Activated B cell treated with CpG ODN at 0.5 μM for 24 hours (primary cell): ENCODE measurements around the gene SOCS3. TPM values are rescaled to one million over a fixed set of nuclear protein-coding genes. Genes with fewer than 3 reads are reported as not detected.
A peak's percentile ranks its signal among the peaks of the same experiment; 100 is the strongest.

ENCODE experiments used
- ATAC-seq: fragments of 200-7000 bp; cut with Tn5 transposase; one replicate; pipeline ENCODE4 v1.10.0; 2021; ENCODE audit warnings: low read depth, mild to moderate bottlenecking, moderate library complexity
- CTCF ChIA-PET: fragments of 350-600 bp; sonication (Branson Sonifier 250); formaldehyde crosslinking; loops from one replicate; lab custom pipeline; 2021; ENCODE audit warnings: antibody characterized with exemption; lab: Charles Lee
- POLR2A ChIA-PET: fragments of 350-600 bp; sonication (Branson Sonifier 250); formaldehyde crosslinking; loops from one replicate; lab custom pipeline; 2021; ENCODE audit warnings: antibody characterized with exemption; lab: Charles Lee
- DNase-seq: peaks from one replicate; pipeline ENCODE4 v3.0.0; 2022
- H3K27ac Mint-ChIP-seq: one replicate; pipeline ENCODE4 v1.8.0; 2020; ENCODE audit warnings: mixed read lengths
- H3K27me3 Mint-ChIP-seq: one replicate; pipeline ENCODE4 v1.8.0; 2021; ENCODE audit warnings: mixed read lengths
- H3K36me3 Mint-ChIP-seq: one replicate; pipeline ENCODE4 v1.8.0; 2021; ENCODE audit warnings: low read depth, mixed read lengths
- H3K4me1 Mint-ChIP-seq: one replicate; pipeline ENCODE4 v1.8.0; 2021; ENCODE audit warnings: mixed read lengths
- H3K4me3 Mint-ChIP-seq: one replicate; pipeline ENCODE4 v1.8.0; 2020; ENCODE audit warnings: mild to moderate bottlenecking, mixed read lengths
- H3K9me3 Mint-ChIP-seq: one replicate; pipeline ENCODE4 v1.8.0; 2020; ENCODE audit warnings: mixed read lengths
- intact Hi-C: fragments of 100-400 bp; cut with micrococcal nuclease; formaldehyde crosslinking; loops from one replicate; pipeline ENCODE4 v1.15.1; 2024
- total RNA-seq: library from RNA; stranded (reverse); gene quantifications from 2 replicates; pipeline ENCODE4 v1.2.3, GENCODE V29; 2022
- TF ChIP-seq, protein P1 (sequence below): fragments of 200-600 bp; IDR thresholded peaks from one replicate; pipeline ENCODE4 v1.8.0; 2022; ENCODE audit warnings: antibody characterized with exemption, mild to moderate bottlenecking

Gene SOCS3
- total RNA-seq, 1 donor from 2014 or later: 79.9 TPM

DNA sequence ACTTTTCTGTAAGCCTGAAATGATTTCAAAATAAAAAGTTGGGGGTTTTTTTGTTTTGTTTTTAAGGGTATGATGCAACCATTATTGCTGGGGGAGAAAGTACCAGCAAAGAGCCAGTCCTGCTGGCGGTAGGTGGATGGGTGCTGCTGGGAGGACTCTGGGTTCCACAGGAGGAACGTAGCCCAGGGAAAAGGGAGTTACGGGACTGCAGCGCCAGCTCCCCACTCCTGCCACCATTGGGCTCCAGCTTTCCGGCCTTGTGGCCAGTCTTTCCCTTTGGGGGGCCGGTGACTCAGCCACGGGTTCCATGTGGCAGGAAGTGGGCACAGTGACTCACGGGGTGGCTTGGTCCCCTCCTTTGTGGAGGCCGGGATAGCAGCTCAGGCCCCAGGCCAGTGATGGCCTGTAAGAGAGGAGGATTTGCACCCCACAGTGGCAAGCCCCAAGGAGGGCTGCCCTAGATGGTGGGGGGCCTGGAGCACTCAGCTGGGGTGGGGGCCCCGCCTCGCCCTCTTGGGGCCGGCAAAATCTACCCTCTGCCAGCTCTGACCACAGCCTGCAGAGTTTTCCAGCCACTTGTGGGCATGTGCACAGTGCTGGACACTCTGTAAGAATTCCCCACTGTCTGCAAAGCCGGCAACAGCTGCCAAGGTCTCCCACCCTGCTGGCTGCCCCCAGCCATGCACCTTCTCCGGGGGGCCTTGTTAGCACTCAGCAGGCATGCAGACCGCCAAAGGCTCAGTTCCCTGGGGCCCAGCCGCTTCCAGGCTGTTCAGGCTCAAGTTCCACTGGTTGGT lies 30.4 kb downstream of the SOCS3 start:
- H3K27me3 Mint-ChIP-seq: peaks cover 4% of the 10 kb centered on the region
- H3K4me3 Mint-ChIP-seq: no peak overlapping the region
- peaks cover 20% of the 10 kb centered on the region for H3K4me1 Mint-ChIP-seq
- POLR2A ChIA-PET: interaction anchor here (1.0 to 1.1 kb wide), 2 partner anchors 11 to 27 kb away, joined by 3 read pairs; no protein-coding TSS in a partner anchor
- DNase-seq: no peak
- CTCF ChIA-PET: interaction anchor here (1.2 kb wide), 1 partner anchor 31 kb away, joined by 3 read pairs; no protein-coding TSS in a partner anchor
- ATAC-seq: no peak
- TF ChIP-seq, protein P1, sequence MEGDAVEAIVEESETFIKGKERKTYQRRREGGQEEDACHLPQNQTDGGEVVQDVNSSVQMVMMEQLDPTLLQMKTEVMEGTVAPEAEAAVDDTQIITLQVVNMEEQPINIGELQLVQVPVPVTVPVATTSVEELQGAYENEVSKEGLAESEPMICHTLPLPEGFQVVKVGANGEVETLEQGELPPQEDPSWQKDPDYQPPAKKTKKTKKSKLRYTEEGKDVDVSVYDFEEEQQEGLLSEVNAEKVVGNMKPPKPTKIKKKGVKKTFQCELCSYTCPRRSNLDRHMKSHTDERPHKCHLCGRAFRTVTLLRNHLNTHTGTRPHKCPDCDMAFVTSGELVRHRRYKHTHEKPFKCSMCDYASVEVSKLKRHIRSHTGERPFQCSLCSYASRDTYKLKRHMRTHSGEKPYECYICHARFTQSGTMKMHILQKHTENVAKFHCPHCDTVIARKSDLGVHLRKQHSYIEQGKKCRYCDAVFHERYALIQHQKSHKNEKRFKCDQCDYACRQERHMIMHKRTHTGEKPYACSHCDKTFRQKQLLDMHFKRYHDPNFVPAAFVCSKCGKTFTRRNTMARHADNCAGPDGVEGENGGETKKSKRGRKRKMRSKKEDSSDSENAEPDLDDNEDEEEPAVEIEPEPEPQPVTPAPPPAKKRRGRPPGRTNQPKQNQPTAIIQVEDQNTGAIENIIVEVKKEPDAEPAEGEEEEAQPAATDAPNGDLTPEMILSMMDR: no peak
- H3K36me3 Mint-ChIP-seq: no peaks in the 10 kb centered on the region
- H3K9me3 Mint-ChIP-seq: no peaks in the 10 kb centered on the region
- intact Hi-C loops: no loop called here
- H3K27ac Mint-ChIP-seq: no peak overlapping the region

DNA sequence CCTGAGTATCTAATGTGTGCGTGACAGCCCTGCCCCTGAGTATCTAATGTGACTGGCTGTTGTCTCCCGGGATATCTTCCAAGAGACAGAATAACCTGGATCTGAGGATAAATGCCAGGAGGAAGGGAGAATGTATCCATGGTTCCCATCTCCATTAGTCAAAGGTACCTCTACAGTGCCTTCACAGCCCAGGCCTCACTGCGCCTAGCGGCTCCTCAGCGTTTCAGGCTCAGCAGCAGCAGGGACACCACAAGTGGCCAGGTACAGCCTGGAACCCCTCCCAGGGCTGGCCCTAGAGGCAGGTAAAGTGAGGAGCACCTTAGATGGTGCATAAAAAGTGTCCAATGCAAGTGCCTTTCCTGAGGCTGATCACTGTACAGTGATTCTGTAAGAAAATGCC lies 32.0 kb downstream of the SOCS3 start:
- intact Hi-C loops: no loop called here
- H3K4me1 Mint-ChIP-seq: peaks cover 23% of the 10 kb centered on the region
- H3K36me3 Mint-ChIP-seq: no peaks in the 10 kb centered on the region
- TF ChIP-seq, protein P1: no peak
- H3K4me3 Mint-ChIP-seq: no peak overlapping the region
- CTCF ChIA-PET: no interaction called here
- H3K27me3 Mint-ChIP-seq: peaks cover 4% of the 10 kb centered on the region
- ATAC-seq (no peak), DNase-seq (no peak)
- POLR2A ChIA-PET: interaction anchor here (1.1 kb wide), 1 partner anchor 8 kb away, joined by 4 read pairs; no protein-coding TSS in a partner anchor
- no peak overlapping the region for H3K27ac Mint-ChIP-seq
- no peaks in the 10 kb centered on the region for H3K9me3 Mint-ChIP-seq

DNA sequence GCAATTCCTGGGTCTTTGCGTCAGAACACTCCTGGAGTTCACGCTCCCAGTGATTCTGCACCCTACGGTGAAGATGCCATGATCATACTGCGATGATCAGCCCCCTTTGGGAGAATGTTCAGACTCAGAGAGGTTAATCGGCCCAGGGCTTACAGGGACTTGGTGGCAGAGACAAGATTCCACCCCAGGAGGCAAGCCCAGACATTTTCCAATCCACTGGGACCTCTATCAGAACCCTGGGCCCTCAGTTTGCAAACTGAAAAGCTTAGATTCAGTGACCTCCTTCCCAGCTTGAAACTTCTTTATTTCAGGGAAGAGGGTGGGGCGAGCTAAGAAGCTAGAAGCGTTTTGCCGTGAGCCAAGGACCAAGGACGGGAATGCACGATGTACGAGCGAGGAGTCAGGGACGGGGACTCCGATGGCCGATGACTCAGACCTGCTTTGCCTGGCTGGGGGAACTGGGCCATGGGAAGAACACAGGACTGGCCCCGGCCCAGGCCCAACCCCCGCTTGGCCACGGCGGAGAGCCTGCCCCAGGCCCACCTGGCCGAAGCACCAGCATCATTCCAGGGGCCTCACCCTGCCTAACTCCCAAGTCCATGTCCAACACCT lies 34.7 kb downstream of the SOCS3 start:
- ChIA-PET CTCF (no interaction called here), POLR2A (interaction anchor here (0.7 to 1.9 kb wide), 3 partner anchors 10 to 35 kb away, joined by 6 to 7 read pairs (median 7); partner anchors contain the start of gene SOCS3)
- Mint-ChIP-seq H3K9me3 (no peaks in the 10 kb centered on the region), H3K4me3 (no peak overlapping the region), H3K4me1 (peaks cover 19% of the 10 kb centered on the region), H3K36me3 (no peaks in the 10 kb centered on the region), H3K27me3 (peaks cover 4% of the 10 kb centered on the region), H3K27ac (no peak overlapping the region)
- no peak for ATAC-seq
- TF ChIP-seq, protein P1: no peak
- intact Hi-C loops: no loop called here
- no peak for DNase-seq

DNA sequence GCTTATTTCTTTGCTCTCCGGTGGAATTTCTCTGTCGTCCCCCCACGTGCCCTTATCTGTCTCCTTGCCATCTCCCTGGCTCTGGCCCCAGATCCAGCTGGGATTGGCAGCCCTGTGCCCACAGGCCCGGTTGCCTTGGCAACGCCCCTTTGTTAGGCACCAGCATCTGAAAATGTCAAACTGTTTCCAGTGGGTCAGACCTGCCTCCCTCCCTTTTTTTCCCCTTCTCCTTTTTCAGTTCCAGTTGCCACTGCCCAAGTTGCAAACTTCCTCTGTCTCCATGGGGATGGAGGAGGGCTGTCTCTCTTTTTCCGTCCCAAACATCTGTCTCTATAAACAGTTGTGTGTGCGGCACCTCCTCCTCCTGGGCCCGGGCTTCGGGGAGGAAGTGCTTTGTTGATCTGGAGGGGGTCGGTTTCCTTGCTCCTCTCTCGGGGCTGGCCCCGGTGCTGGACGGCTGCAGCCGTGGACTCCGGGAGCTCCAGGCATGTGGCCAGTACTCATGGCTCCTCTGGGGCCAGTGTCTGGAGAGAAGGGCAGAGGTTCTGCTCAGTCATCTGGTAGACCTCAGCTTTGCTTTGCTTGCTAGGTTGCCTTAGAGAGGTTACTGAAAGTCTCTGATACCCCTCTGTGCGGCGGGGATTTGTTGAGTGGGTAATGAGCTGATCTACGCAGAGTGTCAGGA lies 35.3 kb downstream of the SOCS3 start:
- H3K4me1 Mint-ChIP-seq: peaks cover 20% of the 10 kb centered on the region
- H3K27me3 Mint-ChIP-seq: peaks cover 4% of the 10 kb centered on the region
- ATAC-seq: peak; percentile 18
- H3K9me3 Mint-ChIP-seq: no peaks in the 10 kb centered on the region
- ChIA-PET POLR2A (interaction anchor here (0.8 to 1.9 kb wide), 3 partner anchors 12 to 36 kb away, joined by 3 to 7 read pairs (median 6); partner anchors contain the start of gene SOCS3), CTCF (no interaction called here)
- H3K36me3 Mint-ChIP-seq: no peaks in the 10 kb centered on the region
- no peak for DNase-seq
- TF ChIP-seq, protein P1: no peak
- intact Hi-C loops: no loop called here
- peak overlapping the region; percentile 46 for H3K4me3 Mint-ChIP-seq
- H3K27ac Mint-ChIP-seq: no peak overlapping the region
